ENCODE data around the gene CCNL1.

DNA sequence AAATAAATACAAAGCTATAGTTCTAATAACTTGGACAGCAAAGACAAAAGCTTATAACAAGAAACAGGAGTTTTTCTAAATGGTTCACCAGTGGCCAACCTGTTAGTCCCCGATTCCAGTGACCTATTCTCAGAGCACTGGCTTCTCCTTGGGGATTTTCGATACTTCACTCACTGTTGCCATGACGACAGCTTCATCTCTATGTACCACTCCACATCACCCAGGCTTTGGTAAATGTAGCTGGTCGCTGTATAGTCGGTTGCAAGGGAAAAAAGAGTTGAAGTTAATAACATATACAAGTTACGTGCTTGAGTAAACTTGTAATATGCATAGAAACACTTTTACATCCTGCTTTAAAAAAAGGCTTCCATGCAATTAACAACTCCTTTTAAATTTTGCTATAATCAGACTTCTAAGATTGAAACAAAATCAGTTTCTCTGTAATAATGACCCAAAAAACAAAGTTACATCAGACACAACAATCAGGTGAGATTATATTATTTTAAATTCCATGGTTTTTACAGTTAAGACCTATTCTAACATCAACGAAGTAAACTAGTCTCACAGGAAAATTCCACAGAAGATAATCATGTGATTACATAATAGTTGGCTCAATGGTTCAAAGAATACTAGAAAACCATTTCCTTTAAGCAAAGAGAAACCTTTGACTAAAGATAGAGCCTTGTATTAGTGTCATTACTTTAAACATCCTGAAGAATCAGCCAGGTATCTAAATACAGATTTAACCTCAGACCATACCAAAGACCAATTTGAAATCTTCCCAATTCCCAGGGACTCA, 2.9 kb downstream of the CCNL1 start:
- TF ChIP-seq CTCF (conservative IDR thresholded peaks at IDR 0.05) = no peak
- no peak for TF ChIP-seq ZFX (IDR thresholded peaks at IDR 0.05)
